ENCODE data around the gene ZNF710.

Gene ZNF710

GRCh38 chr15:90016721-90017120 lies 15.6 kb downstream of the ZNF710 start:
- peak; percentile 67 for DNase-seq (ENCODE audit: low read depth, low spot score)

DNA sequence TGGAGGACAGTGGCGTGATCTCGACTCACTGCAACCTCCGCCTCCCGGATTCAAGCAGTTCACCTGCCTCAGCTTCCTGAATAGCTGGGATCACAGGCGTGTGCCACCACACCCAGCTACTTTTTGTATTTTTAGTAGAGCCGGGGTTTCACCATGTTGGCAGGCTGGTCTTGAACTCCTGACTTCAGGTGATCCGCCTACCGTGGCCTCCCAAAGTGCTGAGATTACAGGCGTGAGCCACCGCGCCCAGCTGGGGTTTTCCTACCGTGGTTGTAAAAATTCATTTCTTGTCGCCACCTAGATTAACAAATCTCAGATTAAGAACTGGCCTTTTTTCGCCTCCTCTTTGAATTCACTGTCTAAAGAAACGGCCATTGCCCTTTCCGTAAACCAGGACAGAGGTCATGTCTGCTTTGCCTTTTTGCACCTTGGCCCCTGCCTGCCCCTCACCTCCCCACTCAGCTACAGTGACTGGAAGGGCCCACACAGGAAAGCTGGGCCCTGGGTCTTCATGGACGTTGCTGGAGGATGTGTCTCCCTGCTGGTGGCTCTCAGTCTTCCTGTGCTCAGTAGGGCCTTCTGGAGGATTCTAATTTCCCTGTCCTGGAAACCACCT lies 17.2 kb downstream of the ZNF710 start:
- DNase-seq (ENCODE audit: low read depth, low spot score): no peak

DNA sequence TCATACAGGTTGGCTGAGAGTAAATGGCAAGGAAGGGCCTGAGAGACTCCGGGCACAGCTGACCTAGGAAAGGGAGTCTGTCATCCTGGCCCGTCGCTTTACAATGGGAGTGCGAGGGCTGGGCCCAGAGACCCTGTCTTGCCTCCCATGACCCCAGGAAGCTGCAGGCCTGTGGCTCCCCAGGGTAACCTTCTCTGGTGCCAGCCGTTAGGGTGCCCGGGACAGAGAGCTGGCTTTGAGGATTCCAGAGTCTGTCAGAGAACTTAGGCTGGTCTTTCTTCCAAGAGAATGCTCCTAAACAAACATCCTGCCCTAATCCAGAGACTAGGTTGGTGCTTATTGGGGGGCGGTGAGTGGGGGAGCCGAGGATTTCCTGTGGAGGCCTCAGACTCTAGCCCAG lies 18.5 kb downstream of the ZNF710 start:
- no peak for DNase-seq (ENCODE audit: low read depth, low spot score)

- no peak for DNase-seq (ENCODE audit: low read depth, low spot score)
Measured at GRCh38 chr15:90020021-90020735, 19.1 kb downstream of the ZNF710 start.

GRCh38 chr15:90020936-90021507 lies 19.9 kb downstream of the ZNF710 start:
- no peak for DNase-seq (ENCODE audit: low read depth, low spot score)

GRCh38 chr15:90022345-90022744 lies 21.2 kb downstream of the ZNF710 start:
- DNase-seq (ENCODE audit: low read depth, low spot score): no peak

- DNase-seq (ENCODE audit: low read depth, low spot score): no peak
Measured at GRCh38 chr15:90022905-90023700, 22.0 kb downstream of the ZNF710 start.

DNA sequence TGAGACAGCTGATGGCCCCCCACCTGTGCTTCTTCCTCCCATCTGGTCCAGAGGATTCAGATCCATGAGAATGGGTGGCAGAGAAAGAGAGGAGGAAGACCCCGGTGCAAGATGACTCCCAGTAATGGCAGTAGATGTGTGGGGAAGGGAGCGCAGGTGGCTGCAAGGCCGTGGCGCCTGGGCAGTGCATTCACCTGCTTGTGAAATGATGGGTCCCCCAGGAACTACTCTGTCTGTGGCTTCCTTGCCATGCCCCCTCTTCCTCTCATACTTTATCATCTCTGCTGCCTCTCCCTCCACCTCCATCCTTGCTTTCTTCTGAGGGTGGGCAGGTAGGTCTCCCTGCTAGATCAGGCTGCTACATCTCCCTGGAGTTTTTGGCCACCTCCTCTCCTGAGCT lies 23.3 kb downstream of the ZNF710 start:
- DNase-seq (ENCODE audit: low read depth, low spot score): no peak

DNA sequence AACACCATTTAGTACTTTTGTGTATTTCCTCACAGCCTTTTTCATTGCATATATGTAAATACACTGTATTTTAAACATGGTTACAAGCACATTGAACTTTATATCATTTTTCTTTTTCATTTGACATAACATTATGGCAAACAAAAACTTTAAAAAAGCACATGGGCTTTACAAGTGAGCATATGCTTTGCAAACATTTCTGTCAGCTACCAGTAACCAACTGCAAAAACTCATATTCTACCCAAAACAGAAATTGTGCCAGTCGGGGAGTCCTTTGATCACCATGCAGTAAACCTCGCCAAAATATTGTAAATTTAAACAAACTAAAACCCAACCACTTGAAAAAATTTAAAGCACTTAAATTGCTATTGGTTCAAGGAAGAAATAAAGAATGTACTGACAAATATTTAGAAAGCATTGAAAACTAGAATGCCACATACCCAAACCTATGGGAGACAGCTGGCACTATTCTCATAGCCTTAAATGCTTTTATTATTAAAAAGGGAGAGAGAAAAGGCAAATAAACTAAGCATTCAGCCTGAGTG lies 24.4 kb downstream of the ZNF710 start:
- DNase-seq (ENCODE audit: low read depth, low spot score): no peak

DNA sequence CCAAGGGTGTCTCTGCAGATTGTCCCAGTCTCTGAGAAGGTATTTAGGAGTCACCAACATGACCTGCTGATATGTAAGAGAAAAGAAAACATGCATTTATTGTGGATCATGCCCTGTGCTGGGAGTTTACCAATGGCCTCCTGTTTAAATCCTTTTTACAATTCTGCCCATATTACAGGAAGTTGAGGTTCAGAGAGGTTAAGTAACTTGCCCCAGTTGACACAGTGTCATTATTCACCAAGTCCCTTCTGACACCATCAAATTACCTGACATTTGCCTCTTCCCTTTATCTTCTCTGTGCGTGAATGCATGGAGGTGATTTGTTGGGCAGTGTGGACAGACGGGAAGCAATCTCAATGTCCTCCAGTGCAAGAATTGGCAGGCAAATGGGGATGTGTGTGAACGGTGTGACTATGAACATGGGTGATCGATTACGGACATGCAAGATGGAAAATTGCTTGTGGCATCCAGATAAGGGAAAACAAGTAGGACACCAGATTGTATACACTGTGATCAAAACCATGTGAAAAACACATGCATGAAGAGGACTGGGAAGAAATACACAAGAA lies 27.3 kb downstream of the ZNF710 start:
- no peak for DNase-seq (ENCODE audit: low read depth, low spot score)

GRCh38 chr15:90029024-90029423 lies 27.9 kb downstream of the ZNF710 start:
- DNase-seq (ENCODE audit: low read depth, low spot score): no peak

GRCh38 chr15:90030376-90030775 lies 29.3 kb downstream of the ZNF710 start:
- DNase-seq (ENCODE audit: low read depth, low spot score): no peak

GRCh38 chr15:90031231-90031791 lies 30.2 kb downstream of the ZNF710 start:
- DNase-seq (ENCODE audit: low read depth, low spot score): peak; percentile 66

- no peak for DNase-seq (ENCODE audit: low read depth, low spot score)
Measured at GRCh38 chr15:90033006-90033405, 31.9 kb downstream of the ZNF710 start.

DNA sequence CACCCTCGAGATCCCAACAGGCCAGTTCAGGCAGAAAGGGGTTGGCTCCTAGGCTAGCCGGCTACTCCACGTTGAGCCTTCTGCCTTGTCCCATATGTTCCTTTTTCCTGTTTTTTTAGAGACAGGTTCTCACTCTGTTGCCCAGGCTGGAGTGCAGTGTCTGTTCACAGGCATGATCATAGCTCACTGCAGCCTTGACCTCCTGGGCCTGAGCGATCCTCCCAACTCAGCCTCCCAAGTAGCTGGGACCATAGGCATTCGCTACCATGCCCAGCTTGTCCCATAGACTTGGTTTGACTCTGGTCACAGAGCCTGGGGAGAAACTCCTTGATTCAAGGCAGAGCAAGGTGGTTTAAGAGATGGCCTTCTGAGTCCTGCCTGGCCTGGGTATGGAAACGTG lies 32.3 kb downstream of the ZNF710 start:
- no peak for DNase-seq (ENCODE audit: low read depth, low spot score)

- DNase-seq (ENCODE audit: low read depth, low spot score): peak; percentile 80
Measured at GRCh38 chr15:90035095-90035839, 34.1 kb downstream of the ZNF710 start.

DNA sequence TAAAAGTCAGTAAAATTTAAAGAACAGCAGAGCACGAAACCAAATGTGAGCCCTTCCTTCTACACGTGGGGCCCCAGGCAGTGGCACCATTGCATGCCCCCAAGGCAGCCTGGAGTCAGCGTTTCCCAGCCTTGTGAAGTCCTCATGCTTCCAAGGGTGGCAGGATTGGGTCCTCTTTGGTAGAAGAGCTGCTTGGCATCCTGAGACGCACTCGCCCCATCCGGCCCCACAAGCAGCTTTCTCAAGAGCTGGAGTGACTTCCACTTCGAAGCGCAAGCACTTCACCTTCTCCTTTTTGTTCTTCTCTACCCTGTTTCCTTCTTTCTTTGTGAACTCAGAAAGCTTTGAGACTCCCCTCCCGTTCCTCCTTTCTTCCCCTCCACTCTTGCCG lies 34.7 kb downstream of the ZNF710 start:
- DNase-seq (ENCODE audit: low read depth, low spot score): no peak

- DNase-seq (ENCODE audit: low read depth, low spot score): peak; percentile 55
Measured at GRCh38 chr15:90036343-90036742, 35.2 kb downstream of the ZNF710 start.

DNA sequence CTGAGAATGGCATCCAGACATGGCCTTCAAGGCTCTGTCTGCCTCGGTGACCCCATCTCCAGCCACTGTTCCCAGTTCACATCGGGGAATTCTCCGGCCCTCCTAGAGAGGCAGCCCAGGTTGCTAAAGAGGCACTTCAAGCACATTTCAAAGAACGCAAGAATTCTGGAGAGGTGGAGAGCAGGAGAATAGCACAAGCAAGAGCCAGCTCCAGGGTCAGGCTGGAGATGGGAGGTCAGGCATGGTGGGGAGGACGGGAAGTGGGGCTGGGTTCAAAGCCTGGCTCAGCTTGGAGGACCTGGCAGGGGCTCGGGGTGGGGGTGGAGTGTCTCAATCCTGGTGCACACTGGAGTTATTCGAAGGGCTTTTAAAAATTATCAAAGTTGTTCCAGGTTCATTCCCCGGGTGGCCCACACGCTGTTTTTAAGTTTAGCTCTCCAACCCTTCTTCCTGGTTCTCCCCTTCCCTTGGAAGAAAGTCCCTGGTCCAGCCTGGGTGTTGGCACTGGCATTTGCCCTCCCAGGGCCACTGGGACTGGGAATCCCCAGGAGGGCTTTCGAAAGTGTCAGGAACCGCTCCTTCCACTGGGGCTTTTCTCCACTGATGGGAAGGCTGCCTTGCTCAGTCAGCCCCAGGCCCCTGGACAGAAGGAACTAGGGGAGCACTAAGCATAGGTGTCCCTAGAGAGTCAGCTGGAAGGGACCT lies 35.8 kb downstream of the ZNF710 start:
- DNase-seq (ENCODE audit: low read depth, low spot score): no peak

- DNase-seq (ENCODE audit: low read depth, low spot score): no peak
Measured at GRCh38 chr15:90037511-90037860, 36.4 kb downstream of the ZNF710 start.
